Fibroblast of the conjunctiva (primary cell): ENCODE results near the gene RIMKLB.
"Not testable (repeated sequence)": the region's sequence is repeated elsewhere in the genome, so short reads cannot be mapped to it uniquely, and the experiment has no call there.

Experiments
- DNase-seq: peaks from one replicate; pipeline ENCODE4 v3.0.0-alpha.2; 2010; ENCODE audit warnings: low read depth

Gene RIMKLB

GRCh38 chr12:8819666-8819980 is 121.8 kb downstream of the RIMKLB start:
- DNase-seq, result no peak

DNA sequence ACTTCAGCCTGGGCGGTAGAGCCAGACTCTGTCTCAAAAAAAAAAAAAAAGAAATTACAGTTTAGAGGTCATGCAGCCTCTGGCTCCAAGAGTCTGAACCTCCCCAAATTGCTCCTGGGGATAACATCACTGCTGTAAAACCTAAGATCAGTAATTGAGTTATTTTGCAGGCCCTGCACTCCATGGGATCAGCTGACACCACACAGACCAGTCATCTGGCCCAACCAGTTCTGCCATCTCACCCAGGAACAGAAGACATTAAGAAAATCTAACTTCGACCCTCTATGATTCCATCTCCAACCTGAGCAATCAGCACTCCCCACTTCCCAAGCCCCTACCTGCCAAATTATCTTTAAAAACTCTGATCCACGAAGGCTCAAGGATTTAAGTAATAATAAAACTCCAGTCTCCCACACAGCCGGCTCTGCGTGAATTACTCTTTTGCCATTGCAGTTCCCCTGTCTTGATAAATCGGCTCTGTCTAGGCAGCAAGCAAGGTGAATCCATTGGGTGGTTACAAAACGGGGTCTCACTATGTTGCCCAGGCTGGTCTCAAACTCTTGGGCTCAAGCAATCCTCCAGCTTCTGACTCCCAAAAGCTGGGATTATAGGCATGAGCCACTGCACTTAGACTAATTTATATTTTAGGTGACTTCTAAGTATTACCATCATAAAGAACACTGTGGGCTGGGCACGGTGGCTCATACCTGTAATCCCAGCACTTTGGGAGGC is 123.1 kb downstream of the RIMKLB start:
- not testable (repeated sequence) for DNase-seq

GRCh38 chr12:8821591-8821990 is 123.8 kb downstream of the RIMKLB start:
- DNase-seq, result no peak

DNA sequence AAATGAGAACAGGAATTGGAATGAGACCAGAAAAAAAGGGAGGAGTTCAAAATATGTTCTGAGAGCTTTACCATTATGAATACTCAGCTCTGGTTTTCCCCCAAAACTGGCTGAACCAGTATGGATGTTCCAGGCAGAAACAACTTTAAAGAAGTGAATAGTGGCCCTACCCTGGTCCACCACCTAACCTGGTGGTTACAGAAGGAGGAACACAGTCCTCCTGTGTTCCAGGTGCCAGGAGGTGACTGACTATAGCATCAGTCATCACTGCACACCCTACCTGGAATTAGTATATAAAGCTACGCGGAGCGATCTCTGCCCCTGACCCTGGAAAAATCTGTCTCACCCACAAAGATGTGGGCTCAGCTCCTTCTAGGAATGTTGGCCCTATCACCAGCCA is 124.5 kb downstream of the RIMKLB start, which contains the start of gene A2ML1:
Gene A2ML1, plus strand, starts transcription at position 324 of the 400 bp plus-strand sequence. Its CDS starts 31 bp downstream, at position 355.
- no peak for DNase-seq

- DNase-seq, result no peak
These were observed 125.9 kb downstream of the RIMKLB start for GRCh38 chr12:8823565-8824300.

GRCh38 chr12:8827551-8828256 is 129.9 kb downstream of the RIMKLB start:
- no peak for DNase-seq

- DNase-seq, result no peak
These were observed 130.7 kb downstream of the RIMKLB start for GRCh38 chr12:8828257-8829124.

- DNase-seq, result no peak
These were observed 131.3 kb downstream of the RIMKLB start for GRCh38 chr12:8829125-8829518.

DNA sequence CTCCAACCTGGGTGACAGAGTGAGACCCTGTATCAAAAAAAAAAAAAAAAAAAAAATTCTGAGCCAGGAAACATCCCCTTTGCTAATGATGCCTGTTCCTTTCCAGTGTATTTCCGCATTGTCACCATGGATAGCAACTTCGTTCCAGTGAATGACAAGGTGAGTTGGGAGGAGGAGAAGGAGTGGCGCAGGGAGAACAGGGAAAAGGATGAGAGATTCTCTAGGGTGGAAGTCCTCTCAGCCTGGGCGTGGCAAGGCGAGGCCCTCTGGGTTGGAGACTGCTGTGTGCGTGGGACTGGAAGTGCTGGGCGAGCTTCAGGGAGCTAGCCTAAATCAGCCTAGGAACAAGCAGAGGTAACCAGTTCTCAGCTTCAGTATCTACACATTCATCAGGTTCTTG is 131.8 kb downstream of the RIMKLB start:
- DNase-seq, result no peak

GRCh38 chr12:8831116-8831515 is 133.3 kb downstream of the RIMKLB start:
- DNase-seq, result no peak

GRCh38 chr12:8832500-8832899 is 134.7 kb downstream of the RIMKLB start:
- no peak for DNase-seq
